Measurements from ENCODE around the gene ZNF337. TPM values are rescaled to one million over a fixed set of nuclear protein-coding genes. Genes with fewer than 3 reads are reported as not detected.
A peak's percentile ranks its signal among the peaks of the same experiment; 100 is the strongest.

ZNF337 gene
- total RNA-seq (2014; rRNA removed; shearing (Covaris generic); ENCODE audit: low replicate concordance): 13.2 and 17.7 TPM in 2 replicates

- Histone ChIP-seq H3K27ac (ENCODE audit: low read length) (peak within 1 kb of the TSS; percentile 43; the same call in 1 of the 2 replicates), H3K27me3 (ENCODE audit: low read length) (peaks cover 2% of the 10 kb centered on the region; the same call in 1 of the 2 replicates), H3K36me3 (ENCODE audit: insufficient read depth, low read length) (no peaks in the 10 kb centered on the region), H3K79me2 (ENCODE audit: low read length) (peaks cover 37% of the 10 kb centered on the region), H3K9me2 (replicated peaks; ENCODE audit: insufficient read depth, low read length) (no peaks in the 10 kb centered on the region), H3K4me2 (ENCODE audit: low read depth, low read length, poor library complexity, severe bottlenecking) (peak within 1 kb of the TSS; percentile 91), H3K9ac (ENCODE audit: low read length) (peak within 1 kb of the TSS; percentile 97), H3K9me3 (ENCODE audit: low read length) (peaks cover 13% of the 10 kb centered on the region), H2AFZ (ENCODE audit: low read length) (peak within 1 kb of the TSS; percentile 99), H3K4me1 (ENCODE audit: low read length) (peaks cover 19% of the 10 kb centered on the region), H3K4me3 (ENCODE audit: low read length) (peak within 1 kb of the TSS; percentile 96), H4K20me1 (ENCODE audit: insufficient read depth, low read depth, low read length) (no peaks in the 10 kb centered on the region)
- DNase-seq: peak; percentile 97
Measured at GRCh38 chr20:25696371-25697131, at the start of gene ZNF337. Gene ZNF337 (minus strand): TSS chr20:25696853. CDS start chr20:25686417, 10,436 bp downstream.

GRCh38 chr20:25745738-25746137, 49.1 kb upstream of the ZNF337 start:
- H3K27ac ChIP-seq (ENCODE audit: low read length): no peak overlapping the region
- DNase-seq: no peak
- H3K9me3 ChIP-seq (ENCODE audit: low read length): no peaks in the 10 kb centered on the region
- peaks cover 3% of the 10 kb centered on the region for H3K4me1 ChIP-seq (ENCODE audit: low read length)
- H4K20me1 ChIP-seq (ENCODE audit: insufficient read depth, low read depth, low read length): no peaks in the 10 kb centered on the region
- no peaks in the 10 kb centered on the region for H3K36me3 ChIP-seq (ENCODE audit: insufficient read depth, low read length)
- H3K9ac ChIP-seq (ENCODE audit: low read length): no peak overlapping the region
- H3K9me2 ChIP-seq (replicated peaks; ENCODE audit: insufficient read depth, low read length): no peaks in the 10 kb centered on the region
- no peak overlapping the region for H2AFZ ChIP-seq (ENCODE audit: low read length)
- no peaks in the 10 kb centered on the region for H3K27me3 ChIP-seq (ENCODE audit: low read length)
- no peak overlapping the region for H3K4me3 ChIP-seq (ENCODE audit: low read length)
- H3K79me2 ChIP-seq (ENCODE audit: low read length): no peaks in the 10 kb centered on the region
- no peak overlapping the region for H3K4me2 ChIP-seq (ENCODE audit: low read depth, low read length, poor library complexity, severe bottlenecking)

- no peak overlapping the region for H3K27ac ChIP-seq (ENCODE audit: low read length)
- H3K9me3 ChIP-seq (ENCODE audit: low read length): no peaks in the 10 kb centered on the region
- H3K79me2 ChIP-seq (ENCODE audit: low read length): no peaks in the 10 kb centered on the region
- no peaks in the 10 kb centered on the region for H3K27me3 ChIP-seq (ENCODE audit: low read length)
- H3K9me2 ChIP-seq (replicated peaks; ENCODE audit: insufficient read depth, low read length): no peaks in the 10 kb centered on the region
- H4K20me1 ChIP-seq (ENCODE audit: insufficient read depth, low read depth, low read length): no peaks in the 10 kb centered on the region
- no peaks in the 10 kb centered on the region for H3K4me1 ChIP-seq (ENCODE audit: low read length)
- no peak for DNase-seq
- H2AFZ ChIP-seq (ENCODE audit: low read length): no peak overlapping the region
- H3K36me3 ChIP-seq (ENCODE audit: insufficient read depth, low read length): no peaks in the 10 kb centered on the region
- H3K4me3 ChIP-seq (ENCODE audit: low read length): no peak overlapping the region
- no peak overlapping the region for H3K4me2 ChIP-seq (ENCODE audit: low read depth, low read length, poor library complexity, severe bottlenecking)
- no peak overlapping the region for H3K9ac ChIP-seq (ENCODE audit: low read length)
Measured at GRCh38 chr20:25745100-25745499, 48.4 kb upstream of the ZNF337 start.

- no peak for DNase-seq
- Histone ChIP-seq H3K9ac (ENCODE audit: low read length) (no peak overlapping the region), H2AFZ (ENCODE audit: low read length) (no peak overlapping the region), H3K27ac (ENCODE audit: low read length) (no peak overlapping the region), H3K4me2 (ENCODE audit: low read depth, low read length, poor library complexity, severe bottlenecking) (no peak overlapping the region), H3K9me2 (replicated peaks; ENCODE audit: insufficient read depth, low read length) (no peaks in the 10 kb centered on the region), H3K79me2 (ENCODE audit: low read length) (no peaks in the 10 kb centered on the region), H3K4me1 (ENCODE audit: low read length) (no peaks in the 10 kb centered on the region), H3K9me3 (ENCODE audit: low read length) (no peaks in the 10 kb centered on the region), H3K4me3 (ENCODE audit: low read length) (no peak overlapping the region), H3K36me3 (ENCODE audit: insufficient read depth, low read length) (no peaks in the 10 kb centered on the region), H4K20me1 (ENCODE audit: insufficient read depth, low read depth, low read length) (no peaks in the 10 kb centered on the region), H3K27me3 (ENCODE audit: low read length) (no peaks in the 10 kb centered on the region)
Measured at GRCh38 chr20:25744261-25744660, 47.6 kb upstream of the ZNF337 start.

GRCh38 chr20:25741088-25741487, 44.4 kb upstream of the ZNF337 start:
- Histone ChIP-seq H3K4me1 (ENCODE audit: low read length) (no peaks in the 10 kb centered on the region), H3K9me3 (ENCODE audit: low read length) (no peaks in the 10 kb centered on the region), H3K9ac (ENCODE audit: low read length) (no peak overlapping the region), H3K27me3 (ENCODE audit: low read length) (no peaks in the 10 kb centered on the region), H4K20me1 (ENCODE audit: insufficient read depth, low read depth, low read length) (no peaks in the 10 kb centered on the region), H3K27ac (ENCODE audit: low read length) (no peak overlapping the region), H3K36me3 (ENCODE audit: insufficient read depth, low read length) (no peaks in the 10 kb centered on the region), H3K79me2 (ENCODE audit: low read length) (no peaks in the 10 kb centered on the region), H3K4me3 (ENCODE audit: low read length) (no peak overlapping the region), H3K4me2 (ENCODE audit: low read depth, low read length, poor library complexity, severe bottlenecking) (no peak overlapping the region), H2AFZ (ENCODE audit: low read length) (no peak overlapping the region), H3K9me2 (replicated peaks; ENCODE audit: insufficient read depth, low read length) (no peaks in the 10 kb centered on the region)
- no peak for DNase-seq

GRCh38 chr20:25739615-25740320, 43.1 kb upstream of the ZNF337 start:
- no peaks in the 10 kb centered on the region for H3K79me2 ChIP-seq (ENCODE audit: low read length)
- H3K4me1 ChIP-seq (ENCODE audit: low read length): no peaks in the 10 kb centered on the region
- no peak overlapping the region for H3K9ac ChIP-seq (ENCODE audit: low read length)
- no peak overlapping the region for H3K4me3 ChIP-seq (ENCODE audit: low read length)
- no peak overlapping the region for H3K4me2 ChIP-seq (ENCODE audit: low read depth, low read length, poor library complexity, severe bottlenecking)
- H3K27ac ChIP-seq (ENCODE audit: low read length): no peak overlapping the region
- no peak for DNase-seq
- no peaks in the 10 kb centered on the region for H3K9me3 ChIP-seq (ENCODE audit: low read length)
- no peaks in the 10 kb centered on the region for H3K36me3 ChIP-seq (ENCODE audit: insufficient read depth, low read length)
- no peaks in the 10 kb centered on the region for H3K27me3 ChIP-seq (ENCODE audit: low read length)
- H3K9me2 ChIP-seq (replicated peaks; ENCODE audit: insufficient read depth, low read length): no peaks in the 10 kb centered on the region
- no peaks in the 10 kb centered on the region for H4K20me1 ChIP-seq (ENCODE audit: insufficient read depth, low read depth, low read length)
- H2AFZ ChIP-seq (ENCODE audit: low read length): no peak overlapping the region

GRCh38 chr20:25738198-25738597, 41.5 kb upstream of the ZNF337 start:
- Histone ChIP-seq H3K27ac (ENCODE audit: low read length) (no peak overlapping the region), H3K4me1 (ENCODE audit: low read length) (no peaks in the 10 kb centered on the region), H3K9me2 (replicated peaks; ENCODE audit: insufficient read depth, low read length) (no peaks in the 10 kb centered on the region), H3K9me3 (ENCODE audit: low read length) (no peaks in the 10 kb centered on the region), H2AFZ (ENCODE audit: low read length) (no peak overlapping the region), H4K20me1 (ENCODE audit: insufficient read depth, low read depth, low read length) (no peaks in the 10 kb centered on the region), H3K36me3 (ENCODE audit: insufficient read depth, low read length) (no peaks in the 10 kb centered on the region), H3K4me2 (ENCODE audit: low read depth, low read length, poor library complexity, severe bottlenecking) (no peak overlapping the region), H3K27me3 (ENCODE audit: low read length) (no peaks in the 10 kb centered on the region), H3K9ac (ENCODE audit: low read length) (no peak overlapping the region), H3K79me2 (ENCODE audit: low read length) (no peaks in the 10 kb centered on the region), H3K4me3 (ENCODE audit: low read length) (no peak overlapping the region)
- no peak for DNase-seq

- no peak overlapping the region for H2AFZ ChIP-seq (ENCODE audit: low read length)
- H3K27me3 ChIP-seq (ENCODE audit: low read length): no peaks in the 10 kb centered on the region
Measured at GRCh38 chr20:25733903-25734302, 37.2 kb upstream of the ZNF337 start.

More at GRCh38 chr20:25733903-25734302, 37.2 kb upstream of the ZNF337 start:
- H3K36me3 ChIP-seq (ENCODE audit: insufficient read depth, low read length): no peaks in the 10 kb centered on the region
- H3K27ac ChIP-seq (ENCODE audit: low read length): no peak overlapping the region
- no peak overlapping the region for H3K4me2 ChIP-seq (ENCODE audit: low read depth, low read length, poor library complexity, severe bottlenecking)
- no peaks in the 10 kb centered on the region for H4K20me1 ChIP-seq (ENCODE audit: insufficient read depth, low read depth, low read length)
- no peaks in the 10 kb centered on the region for H3K9me2 ChIP-seq (replicated peaks; ENCODE audit: insufficient read depth, low read length)
- H3K79me2 ChIP-seq (ENCODE audit: low read length): no peaks in the 10 kb centered on the region
- H3K9me3 ChIP-seq (ENCODE audit: low read length): no peaks in the 10 kb centered on the region
- H3K4me1 ChIP-seq (ENCODE audit: low read length): peaks cover 10% of the 10 kb centered on the region
- H3K9ac ChIP-seq (ENCODE audit: low read length): no peak overlapping the region
- no peak overlapping the region for H3K4me3 ChIP-seq (ENCODE audit: low read length)
- no peak for DNase-seq
